IMR-90 (cell line): ENCODE measurements around the gene EXOSC9. TPM values are rescaled to one million over a fixed set of nuclear protein-coding genes. Genes with fewer than 3 reads are reported as not detected.

Experiments
- ATAC-seq: fragments of 200-7000 bp; cut with Tn5 transposase; 2 replicates; pipeline ENCODE4 v1.9.1; 2020; ENCODE audit warnings: low read depth, mild to moderate bottlenecking, moderate library complexity
- BruUV-seq: library from RNA; stranded (reverse); fragments of 400-500 nt; replicated peaks from 2 replicates; lab custom pipeline; 2021; lab: Mats Ljungman, UMichigan
- CTCF ChIA-PET: fragments of 300-600 bp; formaldehyde crosslinking; extraction: SDS; loops from one replicate; lab custom pipeline; 2021; ENCODE audit warnings: antibody characterized with exemption; lab: Yijun Ruan, JAX
- POLR2A ChIA-PET: fragments of 300-600 bp; sonication (Branson Sonifier 250); formaldehyde crosslinking; loops from one replicate; lab custom pipeline; 2022; ENCODE audit warnings: antibody characterized with exemption; ENCODE audit not compliant: unreplicated experiment; lab: Charles Lee
- DNase-seq: peaks from one replicate; pipeline ENCODE4 v3.0.0; 2013
- H2AFZ ChIP-seq: replicated peaks from 2 replicates; pipeline ENCODE3; 2013; ENCODE audit warnings: low read length, mild to moderate bottlenecking; ENCODE audit not compliant: poor library complexity
- H2AK5ac ChIP-seq: 2 replicates; pipeline ENCODE4 v1.6.1; 2013; ENCODE audit warnings: low read depth, low read length, inconsistent platforms
- H2AK9ac ChIP-seq: replicated peaks from 2 replicates; pipeline ENCODE3; 2013; ENCODE audit warnings: mild to moderate bottlenecking, low read depth, low read length, moderate library complexity; ENCODE audit not compliant: poor library complexity
- H2BK120ac ChIP-seq: 2 replicates; pipeline ENCODE4 v1.6.1; 2013; ENCODE audit warnings: low read depth, low read length, inconsistent platforms
- H2BK15ac ChIP-seq: 3 replicates; pipeline ENCODE4 v1.6.1; 2013; ENCODE audit warnings: low read depth, low read length, inconsistent platforms
- H2BK20ac ChIP-seq: 2 replicates; pipeline ENCODE4 v1.6.1; 2013; ENCODE audit warnings: low read depth, mild to moderate bottlenecking, inconsistent platforms, low read length, moderate library complexity
- H2BK5ac ChIP-seq: 2 replicates; pipeline ENCODE4 v1.6.1; 2013; ENCODE audit warnings: mild to moderate bottlenecking, low read depth, low read length, inconsistent platforms; ENCODE audit not compliant: poor library complexity, severe bottlenecking
- H3K14ac ChIP-seq: replicated peaks from 2 replicates; pipeline ENCODE4 v1.6.1; 2013; ENCODE audit warnings: low read depth, low read length, inconsistent platforms
- H3K18ac ChIP-seq: 2 replicates; pipeline ENCODE4 v1.6.1; 2013; ENCODE audit warnings: low read depth, low read length, control low read depth
- H3K23ac ChIP-seq: 2 replicates; pipeline ENCODE4 v1.6.1; 2013; ENCODE audit warnings: low read depth, low read length, inconsistent platforms
- H3K27ac ChIP-seq: 2 replicates; pipeline ENCODE4 v1.5.1; 2013; ENCODE audit warnings: mild to moderate bottlenecking, control low read depth, low read length; ENCODE audit not compliant: insufficient read depth
- H3K27me3 ChIP-seq: 2 replicates; pipeline ENCODE4 v1.6.1; 2013; ENCODE audit warnings: low read length; ENCODE audit not compliant: control insufficient read depth, insufficient read depth
- H3K36me3 ChIP-seq: 2 replicates; pipeline ENCODE4 v1.6.1; 2013; ENCODE audit warnings: low read length, mixed read lengths; ENCODE audit not compliant: control insufficient read depth, insufficient read depth
- H3K4ac ChIP-seq: 2 replicates; pipeline ENCODE4 v1.6.1; 2013; ENCODE audit warnings: low read depth, low read length, inconsistent platforms
- H3K4me1 ChIP-seq: 2 replicates; pipeline ENCODE4 v1.6.1; 2013; ENCODE audit warnings: low read length, mixed read lengths; ENCODE audit not compliant: control insufficient read depth, insufficient read depth
- H3K4me2 ChIP-seq: 2 replicates; pipeline ENCODE4 v1.6.1; 2013; ENCODE audit warnings: low read depth, mild to moderate bottlenecking, control low read depth, low read length, moderate library complexity
- H3K4me3 ChIP-seq: 2 replicates; pipeline ENCODE4 v1.5.1; 2013; ENCODE audit warnings: low read depth, mild to moderate bottlenecking, control low read depth, low read length, moderate library complexity; ENCODE audit not compliant: insufficient read depth
- H3K56ac ChIP-seq: 2 replicates; pipeline ENCODE4 v1.6.1; 2013; ENCODE audit warnings: low read length, inconsistent platforms; ENCODE audit not compliant: insufficient read depth; ENCODE audit errors: extremely low read depth
- H3K79me1 ChIP-seq, 2 experiments: 2 replicates each; pipeline ENCODE4 v1.6.1; 2013; ENCODE audit warnings: low read length in 2 of 2, inconsistent platforms in 1 of 2, low read depth in 1 of 2
- H3K9ac ChIP-seq: 2 replicates; pipeline ENCODE4 v1.6.1; 2013; ENCODE audit warnings: low read depth, low read length, control low read depth
- H3K9me1 ChIP-seq: 2 replicates; pipeline ENCODE4 v1.6.1; 2013; ENCODE audit warnings: low read length, inconsistent platforms; ENCODE audit not compliant: insufficient read depth
- H3K9me3 ChIP-seq: 2 replicates; pipeline ENCODE4 v1.6.1; 2013; ENCODE audit warnings: low read length; ENCODE audit not compliant: control insufficient read depth, insufficient read depth
- H4K20me1 ChIP-seq: 2 replicates; pipeline ENCODE4 v1.6.1; 2013; ENCODE audit warnings: low read length, inconsistent platforms; ENCODE audit not compliant: insufficient read depth
- H4K5ac ChIP-seq: 2 replicates; pipeline ENCODE4 v1.6.1; 2013; ENCODE audit warnings: mild to moderate bottlenecking, low read depth, low read length, control low read depth
- H4K8ac ChIP-seq, 2 experiments: 2 replicates each; pipeline ENCODE4 v1.6.1; 2013; ENCODE audit warnings: low read depth in 2 of 2, low read length in 2 of 2, control low read depth in 1 of 2, inconsistent platforms in 1 of 2
- H4K91ac ChIP-seq: 2 replicates; pipeline ENCODE4 v1.6.1; 2013; ENCODE audit warnings: low read depth, low read length, inconsistent platforms; ENCODE audit not compliant: insufficient read depth
- BHLHE40 ChIP-seq: fragments of 150-350 bp; IDR thresholded peaks from 2 replicates; pipeline ENCODE4 v1.6.1; 2016; ENCODE audit warnings: mild to moderate bottlenecking, low read depth, low read length
- CEBPB ChIP-seq: IDR thresholded peaks from 2 replicates; pipeline ENCODE4 v1.6.1; 2012; ENCODE audit warnings: low read depth, low read length, improper control_type of control experiment
- RCOR1 ChIP-seq: IDR thresholded peaks from 2 replicates; pipeline ENCODE4 v1.6.1; 2012; ENCODE audit warnings: mild to moderate bottlenecking, low read length, improper control_type of control experiment; ENCODE audit not compliant: insufficient replicate concordance
- RFX5 ChIP-seq: IDR thresholded peaks from 2 replicates; pipeline ENCODE4 v1.8.0; 2012; ENCODE audit warnings: low read depth, mild to moderate bottlenecking, low read length, moderate library complexity
- SMC3 ChIP-seq: fragments of 150-350 bp; IDR thresholded peaks from 2 replicates; pipeline ENCODE4 v1.6.1; 2016; ENCODE audit warnings: low read depth, mild to moderate bottlenecking, antibody characterized with exemption, low read length, moderate library complexity
- WGBS, 2 experiments: methylation state at CpG; one replicate each; pipeline versions ENCODE4 v1.1.5 to v1.1.7; 2013; ENCODE audit warnings: missing lambda C conversion rate in 2 of 2; ENCODE audit not compliant: insufficient read length in 1 of 2; ENCODE audit errors: extremely low coverage in 2 of 2; 5-methylcytosine and 5-hydroxymethylcytosine counted together
- dilution Hi-C: fragments of 300-500 bp; cut with HindIII; formaldehyde crosslinking; loops from one replicate; pipeline ENCODE4 v1.14.3; 2018; ENCODE audit warnings: low sequenced_read_pairs; ENCODE audit not compliant: unreplicated experiment
- in situ Hi-C: fragments of 300-500 bp; cut with MboI; formaldehyde crosslinking; loops from 3 replicates; pipeline ENCODE4 v1.14.3; 2019; ENCODE audit warnings: low sequenced_read_pairs, inconsistent platforms, mixed read lengths
- intact Hi-C: fragments of 100-400 bp; cut with micrococcal nuclease; formaldehyde crosslinking; loops from 2 replicates; pipeline ENCODE4 v1.10.0; 2022
- polyA plus RNA-seq, 3 experiments: library from polyadenylated mRNA; depleted of rRNA; stranded (reverse); fragments of >200 nt; gene quantifications; 2 replicates each; pipeline ENCODE4 v1.2.3, GENCODE V29; 2012; ENCODE audit warnings: low replicate concordance in 1 of 3
- total RNA-seq: library from RNA; depleted of rRNA; stranded (reverse); fragments of >200 nt; gene quantifications from 2 replicates; pipeline ENCODE4 v1.2.3, GENCODE V29; 2012

Gene EXOSC9
- total and polyA plus RNA-seq, 2 of the 4 experiments (the other 2 are of a cell fraction) = 34.7 to 47.5 TPM

DNA sequence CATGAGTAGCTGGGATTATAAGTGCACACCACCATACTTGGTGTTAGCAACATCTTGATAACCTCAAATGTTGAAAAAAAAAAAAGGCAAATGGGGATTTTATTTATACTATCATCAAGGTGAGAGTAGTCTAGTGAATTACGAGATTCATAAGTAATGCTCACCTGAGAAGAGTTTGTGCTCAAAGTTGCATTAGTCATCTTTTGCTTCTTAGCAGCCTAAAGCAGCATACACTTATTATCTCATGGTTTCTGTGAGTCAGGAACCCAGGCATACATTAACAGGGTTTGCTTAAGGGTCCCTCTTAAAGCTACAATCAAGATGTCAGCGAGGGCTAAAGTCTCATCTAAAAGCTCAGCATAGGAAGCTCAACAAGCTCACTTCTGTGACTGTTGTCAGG, 8.2 kb upstream of the EXOSC9 start:
- Histone ChIP-seq H2AK9ac (no peak overlapping the region), H3K18ac (peak overlapping the region; percentile 49; the same call in 1 of the 2 replicates), H3K4me3 (no peak overlapping the region), H3K9me3 (no peaks in the 10 kb centered on the region), H4K8ac (peak overlapping the region in 1 of 2 experiments; percentile 12; a peak in 1 of 4 replicates), H2BK20ac (peak overlapping the region; percentile 67), H3K14ac (0 out of 2 replicates have a peak overlapping the region, but pooled peaks have one; percentile 11), H3K23ac (no peak overlapping the region), H3K27ac (no peak overlapping the region), H3K27me3 (no peaks in the 10 kb centered on the region), H3K9ac (no peak overlapping the region), H3K9me1 (peaks cover 7% of the 10 kb centered on the region; the same call in 1 of the 2 replicates), H4K20me1 (no peaks in the 10 kb centered on the region), H3K56ac (peak overlapping the region; percentile 18; the same call in 1 of the 2 replicates), H2AK5ac (0 out of 2 replicates have a peak overlapping the region, but pooled peaks have one; percentile 30), H3K79me1 (peaks cover 0 to 8% of the 10 kb centered on the region in 2 experiments; a peak in 1 of 4 replicates), H2BK15ac (peak overlapping the region; percentile 74; the same call in 2 of the 3 replicates), H3K4me1 (peaks cover 27% of the 10 kb centered on the region), H2BK120ac (peak overlapping the region; percentile 68), H3K4ac (peak overlapping the region; percentile 33; the same call in 1 of the 2 replicates), H4K91ac (peak overlapping the region; percentile 41), H3K4me2 (no peak overlapping the region), H2AFZ (no peak overlapping the region), H4K5ac (no peak overlapping the region; the same call in 1 of the 2 replicates), H3K36me3 (no peaks in the 10 kb centered on the region), H2BK5ac (no peak overlapping the region)
- no CpG with 5 or more reads among the region's 2 CpGs for WGBS, 2 experiments
- CTCF ChIA-PET = no interaction called here
- TF ChIP-seq CEBPB (no peak), RCOR1 (no peak), BHLHE40 (no peak), RFX5 (no peak), SMC3 (no peak)
- ATAC-seq = no peak
- DNase-seq = no peak
- no TSS peak for BruUV-seq
- dilution Hi-C loops (no loop called here), in situ Hi-C loops (no loop called here), intact Hi-C loops (no loop called here)
- POLR2A ChIA-PET = no interaction called here
